Activated CD4-positive, CD25-positive, alpha-beta regulatory T cell treated with anti-CD3 and anti-CD28 coated beads, Interleukin-2, amount 50 U/mL, for 72 hours (primary cell): ENCODE measurements around the gene NEMP1.
"Not testable (repeated sequence)": the region's sequence is repeated elsewhere in the genome, so short reads cannot be mapped to it uniquely, and the experiment has no call there.

Experiments
- DNase-seq: peaks from one replicate; pipeline ENCODE4 v3.0.0; 2021

NEMP1 gene

GRCh38 chr12:57051011-57051410 is 27.6 kb downstream of the NEMP1 start:
- DNase-seq = no peak

- no peak for DNase-seq
Observed at GRCh38 chr12:57049890-57050289, 28.7 kb downstream of the NEMP1 start, which contains the start of gene MYO1A. TSS of gene MYO1A (minus strand) at chr12:57050129. CDS start at chr12:57048323, 1,806 bp downstream.

- no peak for DNase-seq
Observed at GRCh38 chr12:57049119-57049446, 29.5 kb downstream of the NEMP1 start.

DNA sequence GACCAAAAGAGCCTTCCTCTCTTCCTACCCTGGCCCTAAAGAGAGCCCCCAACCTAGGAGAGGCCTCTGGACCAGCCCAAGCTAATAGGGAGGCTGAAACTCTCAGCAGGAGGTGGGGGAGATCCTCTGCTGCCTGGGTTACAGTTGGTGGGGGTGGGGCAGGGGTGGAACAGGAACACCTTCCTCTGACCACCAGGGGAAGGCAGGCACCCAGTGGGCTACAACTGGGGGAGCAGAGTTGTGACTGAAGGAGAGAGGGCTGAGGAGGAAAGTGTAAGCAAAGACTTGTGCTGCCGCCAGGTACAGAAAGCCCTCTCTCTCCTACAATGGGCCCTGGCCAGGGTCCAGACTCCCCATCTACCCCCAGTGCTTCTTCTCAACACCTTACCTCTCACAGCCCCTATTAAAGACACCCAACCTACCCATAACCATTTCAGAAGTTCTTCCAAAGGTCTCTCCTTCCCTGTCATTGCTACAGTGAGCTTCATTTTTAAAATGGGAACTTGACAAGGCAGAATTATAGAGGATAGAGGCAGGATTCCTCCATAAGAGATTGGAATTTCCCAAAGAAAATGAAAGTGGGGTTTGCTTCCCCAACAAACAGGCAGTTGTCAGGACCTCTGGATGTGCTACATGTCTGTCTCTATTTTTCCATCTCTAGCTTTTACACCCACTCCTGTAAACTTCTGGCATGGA is 30.0 kb downstream of the NEMP1 start:
- DNase-seq = no peak

- DNase-seq = no peak
Observed at GRCh38 chr12:57047981-57048380, 30.6 kb downstream of the NEMP1 start.

DNA sequence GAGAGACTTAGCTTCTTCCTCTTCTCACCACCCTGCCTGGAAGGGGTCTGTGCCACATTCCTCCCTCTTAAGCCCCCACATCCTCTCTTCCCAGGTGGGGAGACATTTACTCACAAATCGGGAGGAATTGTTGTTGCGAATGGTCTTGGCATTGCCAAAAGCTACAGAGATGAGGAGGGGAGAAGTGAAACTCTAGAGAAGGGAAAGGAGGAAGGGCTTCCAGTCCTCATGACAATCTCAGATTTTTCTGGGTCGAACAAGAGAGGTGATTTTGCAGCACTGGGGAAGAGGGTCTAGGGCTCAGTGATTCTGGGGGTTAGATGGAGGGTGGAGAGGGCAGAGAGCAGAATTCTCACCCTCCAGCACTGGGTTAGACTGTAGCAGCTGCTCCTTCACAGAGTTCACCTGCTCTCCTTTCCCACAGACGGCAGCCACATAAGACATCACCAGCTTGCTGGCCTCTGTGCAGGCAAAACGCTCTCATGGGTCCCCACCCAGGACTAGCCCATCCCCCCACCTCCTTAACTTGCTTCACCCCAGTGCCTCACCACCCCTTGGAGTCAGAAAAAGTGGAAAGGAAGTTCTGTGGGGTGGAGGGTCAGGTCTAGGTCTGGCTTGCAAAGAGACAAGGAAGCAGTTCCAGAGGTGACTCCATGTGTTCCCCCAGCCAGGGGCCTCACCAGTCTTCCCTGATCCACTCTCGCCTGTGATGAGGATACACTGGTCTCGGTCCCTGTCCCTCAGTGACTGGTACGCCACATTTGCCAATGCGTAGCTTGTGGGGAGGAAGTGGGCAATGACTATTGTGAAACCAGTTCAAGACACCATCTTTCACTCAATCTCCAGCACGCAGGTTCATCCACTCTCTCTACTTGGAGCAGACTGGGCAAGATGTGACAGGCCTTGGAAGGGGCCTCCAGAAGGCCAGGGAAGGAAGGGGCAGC is 31.4 kb downstream of the NEMP1 start:
- peak; percentile 56 for DNase-seq

DNA sequence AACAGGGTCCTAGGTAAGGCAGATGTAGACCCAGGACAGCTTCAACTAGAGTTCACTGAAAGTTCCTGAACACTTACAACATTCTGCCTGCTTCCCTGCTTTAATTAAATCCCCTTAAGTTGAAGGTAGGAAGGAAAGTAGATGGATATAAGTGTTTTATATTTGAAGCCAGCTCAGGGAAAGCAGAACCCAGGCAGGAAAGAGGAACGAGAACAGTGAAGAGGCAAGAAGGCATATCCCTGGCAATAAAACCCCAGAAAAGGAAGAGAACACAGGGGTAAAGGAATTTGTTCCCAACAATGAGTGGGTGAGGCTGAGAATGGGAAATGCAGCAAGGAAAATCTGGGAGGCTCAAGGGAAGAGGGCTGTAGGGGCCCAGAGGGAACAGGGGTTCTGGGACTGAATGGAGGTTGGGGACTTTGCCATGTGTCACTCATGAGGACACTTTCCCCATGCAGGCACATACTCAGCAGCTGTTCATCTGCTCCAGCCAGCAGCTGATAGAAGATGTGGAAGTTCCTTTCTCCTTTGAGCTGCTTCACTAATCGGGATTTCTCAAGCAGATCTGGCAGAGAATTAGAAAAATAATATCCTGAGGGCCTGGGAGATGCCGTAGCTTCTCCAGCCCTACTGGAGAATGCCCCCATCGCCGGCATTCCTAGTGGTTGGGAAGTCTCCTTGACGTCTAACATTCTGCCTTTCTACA is 32.4 kb downstream of the NEMP1 start:
- no peak for DNase-seq

- DNase-seq = no peak
Observed at GRCh38 chr12:57044889-57045288, 33.7 kb downstream of the NEMP1 start.

- DNase-seq = no peak
Observed at GRCh38 chr12:57044468-57044867, 34.1 kb downstream of the NEMP1 start.

GRCh38 chr12:57042695-57043094 is 35.9 kb downstream of the NEMP1 start:
- DNase-seq = no peak

- no peak for DNase-seq
Observed at GRCh38 chr12:57040750-57041149, 37.8 kb downstream of the NEMP1 start.

GRCh38 chr12:57040211-57040610 is 38.4 kb downstream of the NEMP1 start:
- no peak for DNase-seq

DNA sequence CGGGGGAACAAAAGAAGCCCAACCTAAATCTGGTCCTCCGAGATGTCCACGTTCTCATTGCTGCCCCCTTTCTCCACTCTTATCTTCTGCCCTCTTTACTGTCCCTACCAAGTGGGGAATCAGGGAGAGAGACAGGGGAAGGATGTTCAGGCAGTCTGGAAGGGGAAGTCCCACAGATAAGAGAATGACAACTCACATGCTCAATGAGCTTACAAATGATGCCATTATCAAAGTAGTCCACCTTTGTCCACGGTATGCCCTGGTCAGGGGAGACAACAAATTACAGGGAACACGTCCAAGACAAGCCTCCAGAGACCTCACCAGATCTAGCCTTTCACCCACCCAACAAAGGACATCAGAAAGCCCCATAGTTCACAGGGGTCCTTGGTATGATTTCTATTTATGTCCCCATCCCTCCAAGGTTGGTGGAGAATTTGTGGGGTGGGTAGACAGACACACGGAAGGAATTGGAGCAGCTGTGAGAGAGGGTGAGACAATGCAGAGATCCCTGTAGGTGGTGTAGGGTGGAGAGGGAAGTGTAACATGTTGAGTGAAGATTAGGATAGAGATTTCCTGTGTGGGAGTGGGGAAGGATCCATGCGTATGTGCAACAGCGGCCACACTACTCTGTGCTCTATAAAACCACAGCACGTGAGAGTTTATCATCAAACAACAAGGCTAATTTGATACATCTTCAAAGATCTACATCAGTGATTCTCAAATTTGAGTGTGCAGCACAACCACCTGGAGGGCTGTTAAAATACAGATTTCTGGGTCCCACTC is 39.4 kb downstream of the NEMP1 start:
- no peak for DNase-seq

DNA sequence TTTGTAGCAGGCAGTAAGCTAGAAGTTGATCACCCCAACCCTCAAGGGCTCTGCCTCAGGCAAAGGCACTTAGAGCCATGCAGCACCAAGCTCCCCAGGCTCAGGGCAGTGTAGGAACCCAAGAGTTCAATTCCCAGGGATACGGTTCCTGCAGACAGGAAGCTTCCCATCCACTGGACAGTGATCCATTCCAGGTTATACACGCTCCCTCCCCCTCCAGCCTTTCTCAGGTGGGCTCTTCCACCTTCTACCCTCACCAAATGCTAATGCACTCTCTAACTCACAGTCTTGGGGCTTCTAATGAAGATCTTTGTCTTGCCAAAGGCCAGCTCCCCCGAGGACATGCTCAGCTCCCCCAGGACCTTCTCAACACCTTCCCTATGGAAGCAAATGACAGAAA is 41.3 kb downstream of the NEMP1 start:
- no peak for DNase-seq

DNA sequence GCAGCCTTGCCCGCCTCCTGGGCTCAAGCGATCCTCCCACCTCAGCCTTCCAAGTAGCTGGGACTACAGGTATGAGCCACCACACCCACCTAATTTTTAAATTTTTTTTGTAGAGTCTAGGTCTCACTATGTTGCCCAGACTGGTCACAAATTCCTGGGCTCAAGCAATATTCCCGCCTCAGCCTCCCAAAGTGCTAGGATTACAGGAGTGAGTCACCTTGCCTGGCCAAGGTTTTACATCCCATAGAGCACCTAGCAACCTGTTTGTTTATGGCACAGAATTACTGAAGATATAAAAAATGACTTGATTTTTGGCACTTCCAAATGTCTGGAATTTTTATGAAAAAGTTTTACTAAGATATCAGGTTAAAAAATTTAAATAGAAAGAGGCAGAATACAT is 45.2 kb downstream of the NEMP1 start:
- no peak for DNase-seq

DNA sequence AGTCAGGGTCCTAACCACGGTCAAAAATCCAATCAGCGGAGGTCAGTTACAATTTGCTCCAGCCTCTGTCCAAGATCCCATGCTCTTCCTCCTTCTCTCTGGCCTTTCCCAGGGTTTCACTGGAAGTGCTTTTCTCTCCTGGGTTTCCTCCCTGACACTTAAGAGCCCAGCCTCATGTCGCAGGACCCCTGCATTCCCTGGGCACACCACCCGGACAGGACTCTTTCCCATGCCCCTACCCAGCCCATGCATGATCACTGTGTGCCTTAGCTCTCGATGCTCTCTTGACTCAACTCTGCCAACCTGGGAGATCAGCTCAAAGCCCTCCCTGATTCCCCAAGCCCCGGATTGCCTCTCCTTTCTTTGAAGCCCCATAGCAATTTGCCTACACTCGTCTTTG is 46.8 kb downstream of the NEMP1 start:
- no peak for DNase-seq

DNA sequence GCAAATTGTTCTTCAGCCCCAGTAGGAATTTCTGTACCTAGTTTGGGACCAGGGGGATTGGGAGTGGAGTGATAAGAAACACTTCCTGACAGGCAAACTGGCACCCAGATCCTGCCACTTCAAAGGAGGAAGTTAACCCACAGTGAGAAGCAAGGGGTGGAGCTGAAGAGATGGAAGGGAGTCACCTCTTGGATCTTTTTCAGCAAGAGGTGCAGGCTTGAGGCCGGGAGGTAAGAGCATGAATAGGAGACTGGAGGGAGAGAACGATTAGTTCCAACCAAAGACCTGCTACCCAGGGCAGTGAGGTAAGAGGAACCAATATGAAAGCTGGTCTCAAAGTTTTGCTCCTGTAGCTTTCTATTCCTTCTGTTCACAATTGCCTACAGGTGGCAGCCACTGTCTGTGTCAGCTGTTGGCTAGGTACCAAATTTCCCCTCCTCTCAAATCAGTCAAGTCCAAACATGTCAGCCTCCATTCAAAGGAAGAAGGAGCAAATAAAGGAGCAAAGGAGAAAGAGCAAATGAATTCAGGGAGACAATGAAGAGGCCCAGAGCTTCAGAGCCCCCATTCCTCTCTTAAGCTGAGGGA is 47.4 kb downstream of the NEMP1 start:
- no peak for DNase-seq

DNA sequence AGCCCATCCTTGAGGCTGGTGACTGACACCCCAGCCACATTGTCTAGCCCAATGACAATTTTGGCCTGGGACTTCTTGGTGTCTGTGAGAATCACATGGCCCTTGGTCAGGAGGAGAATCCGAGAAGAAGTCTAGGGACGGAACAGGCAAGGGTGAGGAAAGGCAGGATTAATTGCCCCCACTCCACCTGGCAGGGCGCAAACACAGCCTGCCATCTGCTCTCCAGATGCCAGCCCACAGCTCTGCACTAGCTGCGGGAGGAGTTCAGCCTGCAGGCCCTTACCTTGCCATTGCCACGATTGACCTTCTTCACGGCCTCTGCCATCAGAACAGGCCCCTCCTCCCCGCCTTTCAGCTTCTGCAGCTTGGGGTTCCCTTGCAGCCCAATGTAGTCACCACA is 49.1 kb downstream of the NEMP1 start:
- no peak for DNase-seq

DNA sequence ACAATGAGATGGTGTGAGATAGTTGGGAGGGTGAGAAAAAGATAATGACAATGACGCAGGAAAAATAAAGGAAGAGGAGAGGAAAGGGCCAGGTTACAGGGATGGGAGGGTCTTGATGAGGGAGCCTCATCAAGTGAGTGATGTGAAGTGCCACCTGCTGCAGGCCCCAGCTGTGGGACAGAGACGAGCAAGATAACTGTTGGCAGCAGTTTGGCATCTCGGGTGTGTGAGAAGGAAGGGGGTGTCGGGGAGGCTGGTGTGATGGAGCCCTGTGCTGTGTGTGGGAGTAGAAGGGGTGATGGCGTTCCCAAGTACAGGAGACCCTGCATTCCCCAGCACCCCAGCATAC is 50.8 kb downstream of the NEMP1 start:
- no peak for DNase-seq

GRCh38 chr12:57027011-57027804 is 51.4 kb downstream of the NEMP1 start:
- DNase-seq = no peak

GRCh38 chr12:57025196-57025595 is 53.4 kb downstream of the NEMP1 start:
- no peak for DNase-seq

DNA sequence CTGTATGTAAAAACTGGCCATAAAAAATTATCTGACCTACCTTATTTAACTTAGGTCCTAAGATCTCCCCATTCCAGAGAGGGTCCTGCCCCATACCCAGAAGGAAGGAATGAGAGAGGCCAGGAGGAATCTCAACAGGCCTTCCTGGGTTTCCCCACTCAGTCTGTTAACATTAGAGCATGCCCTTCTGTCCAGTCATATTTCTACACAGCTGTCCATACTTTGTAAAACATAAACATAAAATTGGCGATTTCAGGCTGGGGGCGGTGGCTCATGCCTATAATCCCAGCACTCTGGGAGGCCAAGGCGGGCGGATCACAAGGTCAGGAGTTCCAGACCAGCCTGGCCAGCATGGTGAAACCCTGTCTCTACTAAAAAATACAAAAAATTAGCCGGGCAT is 56.3 kb downstream of the NEMP1 start:
- DNase-seq = not testable (repeated sequence)
